Measurements from ENCODE around the gene FCMR.
A peak's percentile ranks its signal among the peaks of the same experiment; 100 is the strongest.
"Not testable (repeated sequence)": the region's sequence is repeated elsewhere in the genome, so short reads cannot be mapped to it uniquely, and the experiment has no call there.

FCMR gene

DNA sequence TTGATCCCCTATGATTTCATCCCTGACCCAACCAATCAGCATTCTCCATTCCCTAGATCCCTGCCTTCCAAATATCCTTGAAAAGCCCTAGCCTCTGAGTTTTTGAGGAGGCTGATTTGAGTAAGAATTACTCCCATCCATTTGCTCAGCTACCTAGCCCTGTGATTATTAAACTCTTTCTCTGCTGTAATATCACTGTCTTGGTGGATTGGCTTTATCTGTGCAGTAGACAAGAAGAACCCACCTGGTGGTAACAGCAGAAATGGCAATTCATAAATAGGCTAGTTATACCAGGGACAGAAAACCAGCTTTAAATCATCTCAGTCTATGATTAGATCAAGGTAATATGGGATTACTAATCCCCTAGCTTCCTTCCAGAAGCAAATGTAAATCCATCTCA is 43.3 kb downstream of the FCMR start:
- DNase-seq (ENCODE audit: low spot score) (no peak), FAIRE-seq (no peak)

DNA sequence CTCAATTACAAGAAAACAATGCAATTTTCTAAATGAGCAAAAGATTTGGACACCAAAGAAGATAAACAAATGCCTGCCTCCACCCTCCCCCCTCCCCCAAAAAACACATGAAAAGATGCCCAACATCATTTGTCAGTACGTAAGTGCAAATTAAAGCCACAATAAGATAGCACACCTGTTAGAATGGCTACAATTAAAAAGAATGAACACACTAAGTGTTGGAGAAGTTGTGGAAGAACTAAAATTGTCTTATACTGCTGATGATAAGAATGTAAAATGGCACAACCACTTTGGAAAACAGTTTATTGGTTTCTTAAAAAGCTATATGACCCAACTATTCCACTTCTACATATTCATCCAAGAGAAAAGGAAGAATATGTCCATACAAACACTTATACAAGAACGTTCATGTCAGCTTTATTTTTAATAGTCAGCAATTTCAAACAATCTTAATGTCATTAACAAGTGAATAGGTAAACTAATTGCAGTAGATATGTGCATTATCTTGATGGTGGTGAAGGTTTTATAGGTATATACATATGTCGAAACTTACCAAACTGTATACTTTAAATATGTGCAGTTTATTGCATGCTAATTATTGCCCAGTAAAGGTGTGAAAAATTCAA is 45.9 kb downstream of the FCMR start:
- FAIRE-seq (no peak), DNase-seq (ENCODE audit: low spot score) (no peak)

DNA sequence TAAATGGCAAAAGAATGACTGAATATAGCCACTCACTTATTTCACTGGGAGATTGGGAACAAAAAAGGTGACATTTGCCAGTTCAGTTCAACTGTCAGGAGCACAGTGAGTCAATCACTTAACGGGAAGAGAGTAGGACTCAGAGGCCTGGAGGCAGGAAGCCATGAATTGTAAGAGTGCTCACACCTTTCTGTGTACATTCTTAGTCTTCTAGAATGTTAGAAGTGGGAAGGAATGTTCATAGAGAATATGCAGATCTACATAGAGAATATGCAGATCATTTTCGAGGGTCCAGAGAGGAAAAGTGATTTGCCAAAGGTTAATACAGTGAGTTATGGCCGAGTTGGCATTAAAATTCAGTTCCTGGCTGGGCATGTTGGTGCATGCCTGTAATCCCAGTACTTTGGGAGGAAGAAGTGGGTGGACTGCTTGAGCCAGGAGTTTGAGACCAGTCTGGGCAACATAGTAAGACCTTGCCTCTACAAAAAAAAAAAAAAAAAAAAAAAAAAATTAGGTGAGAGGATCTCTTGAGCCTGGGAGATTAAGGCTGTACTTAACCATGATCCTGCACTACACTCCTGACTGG is 48.0 kb downstream of the FCMR start:
- DNase-seq (ENCODE audit: low spot score) (no peak), FAIRE-seq (no peak)

DNA sequence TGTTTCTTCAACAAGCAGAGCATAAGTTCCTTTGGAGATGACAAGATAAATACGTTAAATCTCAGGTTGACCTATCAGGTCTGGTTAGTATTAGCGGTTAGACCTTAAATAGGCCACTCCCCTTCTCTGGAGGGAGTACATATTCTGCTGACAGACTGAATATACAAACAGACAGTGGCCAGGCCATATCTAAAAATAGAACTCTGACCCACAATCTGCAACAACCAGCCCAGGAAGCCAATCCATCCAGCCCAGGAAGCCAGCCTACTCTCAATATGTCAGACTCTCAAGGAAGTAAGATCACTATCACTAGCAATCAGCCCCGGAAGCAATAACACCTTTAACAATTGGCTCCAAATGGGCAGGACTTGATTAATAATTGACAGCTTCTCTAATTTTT is 49.6 kb downstream of the FCMR start:
- no peak for DNase-seq (ENCODE audit: low spot score)
- FAIRE-seq = no peak

DNA sequence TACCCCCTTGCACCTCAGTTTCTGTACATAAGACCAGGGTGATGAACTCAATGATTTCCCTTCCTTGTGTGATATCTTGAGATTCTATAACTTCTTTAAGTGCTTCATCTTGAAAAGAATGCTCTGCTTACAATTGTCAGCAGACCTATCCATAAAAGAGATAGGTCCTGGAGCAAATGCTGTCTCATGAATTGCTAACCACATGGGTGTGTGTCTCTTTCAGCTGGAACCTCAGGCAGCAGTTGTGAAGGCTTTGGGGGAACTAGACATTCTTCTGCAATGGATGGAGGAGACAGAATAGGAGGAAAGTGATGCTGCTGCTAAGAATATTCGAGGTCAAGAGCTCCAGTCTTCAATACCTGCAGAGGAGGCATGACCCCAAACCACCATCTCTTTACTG is 53.5 kb downstream of the FCMR start:
- FAIRE-seq (no peak), DNase-seq (ENCODE audit: low spot score) (no peak)

DNA sequence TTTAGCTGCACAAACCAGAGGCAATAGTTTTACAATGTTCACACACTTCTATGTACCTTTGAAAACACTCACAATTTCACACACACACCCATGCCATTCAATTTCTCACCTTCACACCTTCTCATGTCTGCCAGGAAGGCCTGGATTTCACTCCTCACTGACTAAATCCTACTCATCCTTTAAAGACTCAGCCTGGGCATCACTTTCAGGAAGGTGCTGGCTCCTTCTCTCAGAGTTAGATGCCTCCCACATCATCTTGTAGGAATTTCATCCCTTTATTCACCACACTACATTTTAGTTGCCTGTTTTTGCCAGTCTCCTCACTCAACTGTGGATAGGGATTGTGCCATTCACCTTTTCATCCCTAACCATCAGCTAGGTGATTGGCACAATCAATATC is 54.0 kb downstream of the FCMR start:
- DNase-seq (ENCODE audit: low spot score) (no peak), FAIRE-seq (no peak)

DNA sequence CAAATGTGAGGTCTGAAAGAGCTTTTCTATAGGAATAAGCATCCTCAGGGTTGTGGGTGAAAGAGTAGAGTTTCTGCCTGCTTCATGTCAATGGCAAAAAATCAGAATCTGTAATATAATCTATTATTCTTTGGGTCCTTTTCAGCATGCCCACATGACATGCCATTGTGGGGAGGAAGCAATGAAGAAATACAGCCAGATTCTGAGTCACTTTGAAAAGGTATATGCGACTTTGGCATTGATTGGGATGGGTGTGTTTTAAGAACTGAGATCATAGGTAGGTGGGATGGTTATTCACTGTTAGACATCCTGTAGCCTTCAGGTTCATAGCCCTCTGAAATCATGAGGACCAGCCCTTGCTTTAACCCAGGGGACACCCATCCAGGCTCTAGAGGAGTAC is 54.5 kb downstream of the FCMR start:
- FAIRE-seq = no peak
- DNase-seq (ENCODE audit: low spot score) = no peak

DNA sequence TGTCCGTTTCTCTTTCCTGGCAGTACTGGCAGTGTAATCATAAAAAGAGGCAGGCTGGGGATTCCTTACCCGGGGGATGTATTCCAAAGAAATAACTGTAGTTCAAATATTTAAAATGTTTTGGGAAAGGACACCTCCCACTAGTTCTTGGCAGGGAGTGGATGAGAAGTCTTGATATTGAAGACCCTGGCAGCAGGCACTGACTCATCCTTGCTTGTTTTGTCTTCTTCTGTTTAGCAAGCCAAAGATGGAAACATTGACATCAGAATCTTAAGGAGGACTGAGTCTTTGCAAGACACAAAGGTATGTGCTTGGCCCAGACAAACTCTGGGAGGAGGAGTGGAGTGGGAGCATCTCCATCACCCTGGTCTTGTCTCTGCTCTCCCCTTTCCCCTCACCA is 55.7 kb downstream of the FCMR start:
- DNase-seq (ENCODE audit: low spot score) = no peak
- FAIRE-seq = no peak

DNA sequence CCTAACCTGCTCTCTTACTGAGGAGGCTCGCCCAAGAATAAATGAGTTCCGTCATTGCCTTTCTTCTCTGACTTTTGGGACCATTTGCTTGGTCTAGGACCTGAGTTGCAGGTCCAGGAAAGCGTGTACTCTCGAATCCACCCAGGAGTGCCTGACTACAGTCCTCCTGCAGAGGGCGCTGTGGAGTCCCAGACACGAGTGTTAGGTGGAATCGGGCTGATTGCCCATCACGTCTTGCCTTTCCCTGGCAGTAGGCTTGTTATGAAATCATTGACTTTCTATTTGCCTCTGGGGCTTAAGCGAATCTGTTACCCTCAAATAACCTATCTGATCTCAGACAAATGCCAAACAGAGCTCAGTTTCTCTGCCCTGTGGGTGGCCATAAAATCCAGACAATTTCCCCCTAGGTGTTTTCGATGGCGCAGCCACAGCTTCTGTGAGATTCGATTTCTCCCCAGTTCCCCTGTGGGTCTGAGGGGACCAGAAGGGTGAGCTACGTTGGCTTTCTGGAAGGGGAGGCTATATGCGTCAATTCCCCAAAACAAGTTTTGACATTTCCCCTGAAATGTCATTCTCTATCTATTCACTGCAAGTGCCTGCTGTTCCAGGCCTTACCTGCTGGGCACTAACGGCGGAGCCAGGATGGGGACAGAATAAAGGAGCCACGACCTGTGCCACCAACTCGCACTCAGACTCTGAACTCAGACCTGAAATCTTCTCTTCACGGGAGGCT is 56.6 kb downstream of the FCMR start, which contains the start of gene IL20:
Gene IL20, plus strand, starts transcription at position 685 of the 733 bp plus-strand sequence. CDS start 230 bp downstream, outside the sequence.
- peak; percentile 31 for DNase-seq (ENCODE audit: low spot score)
- no peak for FAIRE-seq

DNA sequence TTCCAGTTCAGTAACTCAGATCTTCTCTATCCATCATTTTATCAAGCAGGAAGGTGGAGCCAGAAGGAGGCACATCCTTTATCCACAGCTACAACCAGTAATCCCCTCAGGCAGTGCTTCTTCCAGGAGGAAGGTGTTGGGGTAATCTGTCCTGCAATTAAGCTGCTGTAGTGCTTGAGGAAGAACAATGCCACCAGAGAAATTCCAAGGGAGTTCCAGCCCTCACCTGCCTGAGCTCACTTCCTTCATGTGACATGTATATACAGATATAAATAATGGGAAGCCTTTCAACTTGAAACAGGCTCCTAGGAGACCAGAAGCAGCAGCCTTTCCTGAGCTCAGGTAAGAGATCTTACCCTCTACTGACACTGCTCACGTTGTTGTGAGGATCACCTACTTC is 58.5 kb downstream of the FCMR start:
- DNase-seq (ENCODE audit: low spot score) (no peak), FAIRE-seq (no peak)

DNA sequence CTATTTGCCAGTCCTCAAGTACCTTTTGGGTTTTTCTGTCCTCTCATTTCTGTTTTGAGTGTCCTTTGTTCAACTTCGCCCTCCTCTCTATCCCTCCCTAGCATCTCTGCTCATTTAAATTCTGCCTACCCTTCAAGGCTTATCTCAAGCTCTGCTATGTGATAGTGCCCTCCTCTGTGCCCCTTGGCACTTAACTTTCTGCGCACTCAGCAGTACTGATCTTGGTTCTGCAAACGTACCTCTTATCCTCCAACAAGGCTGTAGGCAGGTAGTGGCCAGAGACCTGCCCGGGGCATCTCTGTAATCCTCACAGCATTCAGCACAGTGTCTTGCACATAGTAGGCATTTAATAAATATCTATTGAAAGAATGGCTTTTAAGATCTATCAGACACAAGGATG is 61.6 kb downstream of the FCMR start:
- no peak for FAIRE-seq
- no peak for DNase-seq (ENCODE audit: low spot score)

DNA sequence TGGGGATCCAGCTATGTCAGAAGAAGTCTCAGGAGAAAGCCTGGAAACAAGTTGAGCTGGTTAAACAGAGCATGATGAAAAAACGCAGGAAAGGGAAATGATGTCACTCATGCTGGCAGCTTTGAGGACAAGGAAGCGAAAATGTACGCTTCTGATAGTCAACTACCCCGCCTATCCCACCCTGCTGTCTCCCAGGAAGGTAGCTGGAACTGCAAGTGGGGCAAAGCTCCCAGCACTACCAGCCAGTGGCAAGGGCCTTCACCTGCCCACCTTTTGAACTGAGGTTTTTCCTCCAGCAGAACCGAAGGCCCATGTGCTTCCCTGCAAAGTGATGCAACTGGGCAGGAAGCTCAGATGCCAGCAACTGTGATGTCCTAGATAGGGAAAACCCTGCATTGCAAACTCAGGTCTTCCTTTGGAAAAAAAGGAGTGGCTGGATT is 62.6 kb downstream of the FCMR start:
- FAIRE-seq = no peak

DNA sequence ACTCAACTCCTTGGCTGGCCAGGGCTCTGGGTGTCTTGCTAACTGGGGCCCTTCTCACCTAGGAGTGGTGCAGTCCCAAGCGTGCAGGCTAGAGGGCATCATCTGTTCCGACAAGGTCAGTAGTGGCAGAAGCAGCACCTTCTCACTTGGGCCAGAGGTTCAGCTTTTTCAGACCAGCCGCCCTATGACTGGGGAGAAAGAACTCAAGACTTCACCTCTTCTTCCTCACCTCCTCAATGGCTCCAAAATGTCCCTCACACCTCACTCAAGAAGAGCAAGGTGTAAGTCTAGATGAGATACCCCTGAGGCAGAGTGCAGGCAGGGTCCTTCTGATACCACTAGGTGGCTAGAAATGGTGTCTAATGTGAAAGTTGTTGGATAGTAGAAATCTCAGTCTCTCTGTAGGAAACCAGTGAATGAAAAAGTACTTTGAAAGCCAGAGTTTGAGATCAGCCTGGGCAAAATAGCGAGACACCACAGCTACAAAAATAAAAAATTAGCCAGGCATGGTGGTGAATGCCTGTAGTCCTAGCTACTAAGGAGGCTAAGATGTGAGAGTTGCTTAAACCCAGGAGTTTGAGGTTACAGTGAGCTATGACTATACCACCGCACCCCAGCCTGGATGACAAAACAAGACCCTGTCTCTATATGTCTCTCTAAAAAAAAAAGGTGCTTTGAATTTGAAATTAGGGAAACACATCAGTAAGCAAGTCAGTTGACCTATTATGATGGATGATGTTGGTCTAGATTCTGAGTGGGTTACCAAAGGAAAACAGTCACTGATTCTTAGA is 64.9 kb downstream of the FCMR start:
- no peak for DNase-seq (ENCODE audit: low spot score)
- FAIRE-seq = no peak

More for the DNA sequence above, 62.6 kb downstream of the FCMR start:
- no peak for DNase-seq (ENCODE audit: low spot score)

DNA sequence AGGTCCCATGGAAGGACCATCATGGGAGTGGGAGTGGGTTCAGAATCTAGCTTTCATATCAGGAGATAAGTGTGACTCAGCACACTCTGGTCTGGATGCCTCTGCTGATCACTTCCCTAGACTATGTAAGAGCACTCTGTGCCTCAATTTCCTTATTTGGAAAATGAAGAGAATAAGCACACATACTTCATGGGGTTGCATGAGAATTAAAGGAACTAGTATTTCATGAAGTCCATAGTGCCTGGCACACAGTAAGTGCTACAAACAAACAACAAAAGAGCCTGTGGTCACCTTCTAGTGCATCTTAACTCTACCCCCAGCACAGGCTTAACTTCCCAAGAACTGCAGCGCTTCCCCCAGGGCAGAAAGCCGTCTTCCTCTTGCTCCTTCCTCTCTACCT is 65.9 kb downstream of the FCMR start:
- FAIRE-seq (no peak), DNase-seq (ENCODE audit: low spot score) (no peak)

DNA sequence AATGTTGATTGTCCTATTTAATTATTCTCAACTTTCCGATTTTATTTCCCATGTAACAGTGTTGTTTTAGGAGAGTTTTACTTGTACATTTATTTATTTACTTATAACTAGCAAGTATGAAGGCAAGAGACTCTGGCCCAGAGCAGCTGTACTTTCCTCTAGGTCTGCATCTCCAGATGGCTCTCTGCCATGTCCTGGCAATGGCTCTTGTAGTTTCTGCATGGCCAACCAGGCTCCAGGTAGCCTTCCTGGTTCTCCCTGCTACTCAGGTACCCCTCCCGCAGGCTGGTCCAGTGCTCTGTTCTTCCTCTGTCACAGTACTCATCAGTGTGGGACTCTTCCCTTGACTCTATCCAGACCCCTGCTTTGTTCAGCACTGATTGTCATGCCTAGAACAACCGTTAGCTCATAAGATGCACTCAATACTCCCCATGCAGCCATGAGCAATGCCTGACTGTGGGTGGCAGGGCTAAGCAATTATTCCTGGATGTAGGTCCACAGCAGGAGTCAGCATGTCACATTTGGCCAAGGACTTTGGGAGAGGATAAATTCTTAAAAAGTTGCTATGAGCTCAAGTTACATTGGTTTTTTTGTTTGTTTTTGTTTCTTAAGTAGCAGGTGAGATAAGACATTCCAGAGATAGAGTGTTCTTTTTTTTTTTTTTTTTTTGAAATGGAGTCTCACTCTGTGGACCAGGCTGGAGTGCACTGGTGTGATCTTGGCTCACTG is 67.2 kb downstream of the FCMR start:
- no peak for FAIRE-seq
- DNase-seq (ENCODE audit: low spot score) = no peak

DNA sequence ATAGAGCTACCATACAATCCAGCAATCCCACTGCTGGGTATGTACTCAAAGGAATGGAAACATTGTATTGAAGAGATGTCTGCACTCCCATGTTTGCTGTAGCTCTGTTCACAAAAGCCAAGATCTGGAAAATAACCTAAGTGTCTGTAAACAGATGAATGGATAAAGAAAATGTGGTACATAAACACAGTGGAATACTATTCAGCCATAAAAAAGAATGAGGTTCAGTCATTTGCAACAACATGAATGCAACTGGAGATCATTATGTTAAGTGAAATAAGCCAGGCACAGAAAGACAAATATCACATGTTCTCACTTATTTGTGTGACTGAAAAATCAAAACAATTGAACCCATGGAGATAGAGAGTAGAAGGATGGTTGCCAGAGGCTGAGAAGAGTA is 68.0 kb downstream of the FCMR start:
- not testable (repeated sequence) for FAIRE-seq; DNase-seq (ENCODE audit: low spot score)
